ENCODE measurements around the gene KAZN. TPM values are rescaled to one million over a fixed set of nuclear protein-coding genes. Genes with fewer than 3 reads are reported as not detected.

Gene KAZN
- total RNA-seq, 8 experiments from 2014 or later, result 16.9 to 31.4 (median 21.4) TPM

DNA sequence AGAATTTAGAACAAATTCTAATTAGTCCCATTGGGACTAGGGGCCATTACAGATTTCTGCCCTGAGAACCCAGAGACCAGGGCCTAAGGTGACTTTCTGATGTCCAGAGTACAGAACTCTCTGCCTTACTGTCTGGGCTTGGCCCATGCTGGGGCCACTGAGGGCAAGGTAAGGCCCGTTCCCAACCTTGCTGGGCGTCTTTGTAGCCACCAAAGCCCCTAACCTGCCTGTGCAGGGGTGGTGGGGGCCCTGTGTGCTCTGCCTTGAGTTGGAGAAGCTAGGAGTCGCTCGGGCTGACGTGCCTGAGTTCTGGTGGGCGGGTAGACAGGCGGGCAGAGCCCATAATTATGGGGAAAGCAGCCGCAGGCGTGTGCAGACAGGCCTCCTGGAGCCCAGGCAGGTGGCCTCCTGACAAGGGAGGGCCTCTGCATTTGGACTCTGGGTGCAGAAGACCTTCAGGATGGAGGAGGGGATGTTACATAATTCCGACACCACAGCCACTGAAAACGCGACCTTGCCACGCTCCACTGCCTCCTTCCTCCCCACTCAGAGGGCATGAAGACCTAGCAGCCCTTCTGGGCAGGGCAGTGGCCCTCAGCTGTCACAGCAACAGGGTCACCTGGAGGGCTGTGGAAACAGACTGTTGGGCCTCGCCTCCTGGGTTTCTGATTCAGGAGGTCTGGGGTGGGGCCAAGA, 315.1 kb downstream of the KAZN start:
- ATAC-seq (replicated peaks in 6 of 8), result peak in 6 of 8 experiments; percentile 9 to 65 (median 38)
- 40 to 83% (median 71%) methylated on average over 1 to 6 of the region's 14 CpGs; no CpG with 5 or more reads in 6 of the 10 experiments for WGBS, 10 experiments
- H3K4me1 ChIP-seq (replicated peaks in 1 of 2), result peaks cover 0 to 17% of the 10 kb centered on the region in 2 donors
- in situ Hi-C loops (cut with MboI; ENCODE audit: low pct_unique_long_range_greater_than_20kb in 2 of 9, low sequenced_read_pairs in 9 of 9, unreplicated experiment in 9 of 9), result no loop called here
- no peak overlapping the region for H3K27ac ChIP-seq
- H3K4me3 ChIP-seq, result no peak overlapping the region

DNA sequence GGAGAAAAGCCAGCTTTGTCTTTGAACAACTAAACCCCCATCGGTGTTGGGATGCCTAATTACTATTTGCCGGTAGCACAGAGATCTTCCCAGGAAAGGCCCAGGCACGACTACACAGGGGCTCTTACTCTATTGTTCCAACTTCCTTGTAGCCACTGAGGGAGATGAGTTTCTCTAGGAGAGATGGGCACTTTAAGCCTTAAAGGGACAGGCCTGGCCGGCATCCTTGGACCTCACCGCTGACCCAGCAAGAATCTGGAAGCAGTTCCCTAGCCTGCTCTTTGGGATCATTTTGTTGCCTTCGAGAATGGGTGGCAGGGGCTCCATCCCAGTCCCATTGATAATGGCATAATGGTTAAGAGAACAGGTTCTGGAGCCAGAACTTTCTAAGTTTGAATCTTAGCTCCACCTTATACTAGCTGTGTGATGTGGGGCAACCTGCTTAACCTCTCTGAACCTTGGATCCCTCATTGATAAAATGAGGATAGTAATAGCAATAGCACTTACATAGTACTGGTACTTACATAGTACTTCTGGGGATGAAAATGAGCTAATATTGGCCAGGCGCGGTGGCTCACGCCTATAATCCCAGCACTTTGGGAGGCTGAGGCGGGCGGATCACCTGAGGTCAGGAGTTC, 316.0 kb downstream of the KAZN start:
- H3K4me1 ChIP-seq (replicated peaks in 1 of 2), result peaks cover 0 to 17% of the 10 kb centered on the region in 2 donors
- 56 to 100% (median 80%) methylated on average over 1 to 9 of the region's 11 CpGs; no CpG with 5 or more reads in 5 of the 10 experiments for WGBS, 10 experiments
- no peak for ATAC-seq (replicated peaks in 6 of 8)
- in situ Hi-C loops (cut with MboI; ENCODE audit: low pct_unique_long_range_greater_than_20kb in 2 of 9, low sequenced_read_pairs in 9 of 9, unreplicated experiment in 9 of 9), result no loop called here
- H3K27ac ChIP-seq, result no peak overlapping the region
- H3K4me3 ChIP-seq, result no peak overlapping the region

GRCh38 chr1:14915356-14916054, 317.0 kb downstream of the KAZN start:
- H3K4me3 ChIP-seq, result no peak overlapping the region
- H3K27ac ChIP-seq, result no peak overlapping the region
- peak in 7 of 8 experiments; percentile 16 to 66 (median 53) for ATAC-seq (replicated peaks in 6 of 8)
- WGBS, 10 experiments, result 6 to 80% (median 40%) methylated on average over 2 to 9 of the region's 9 CpGs; no CpG with 5 or more reads in 1 of the 10 experiments
- peaks cover 0 to 13% of the 10 kb centered on the region in 2 donors for H3K4me1 ChIP-seq (replicated peaks in 1 of 2)
- in situ Hi-C loops (cut with MboI; ENCODE audit: low pct_unique_long_range_greater_than_20kb in 2 of 9, low sequenced_read_pairs in 9 of 9, unreplicated experiment in 9 of 9), result no loop called here

GRCh38 chr1:14919289-14919688, 320.8 kb downstream of the KAZN start:
- Histone ChIP-seq H3K27ac (no peak overlapping the region), H3K4me3 (no peak overlapping the region), H3K4me1 (replicated peaks in 1 of 2) (peaks cover 0 to 5% of the 10 kb centered on the region in 2 donors)
- no peak for ATAC-seq (replicated peaks in 6 of 8)
- in situ Hi-C loops (cut with MboI; ENCODE audit: low pct_unique_long_range_greater_than_20kb in 2 of 9, low sequenced_read_pairs in 9 of 9, unreplicated experiment in 9 of 9), result no loop called here
- WGBS, 10 experiments, result 80 to 100% (median 92%) methylated on average over 1 to 10 of the region's 10 CpGs; no CpG with 5 or more reads in 4 of the 10 experiments

DNA sequence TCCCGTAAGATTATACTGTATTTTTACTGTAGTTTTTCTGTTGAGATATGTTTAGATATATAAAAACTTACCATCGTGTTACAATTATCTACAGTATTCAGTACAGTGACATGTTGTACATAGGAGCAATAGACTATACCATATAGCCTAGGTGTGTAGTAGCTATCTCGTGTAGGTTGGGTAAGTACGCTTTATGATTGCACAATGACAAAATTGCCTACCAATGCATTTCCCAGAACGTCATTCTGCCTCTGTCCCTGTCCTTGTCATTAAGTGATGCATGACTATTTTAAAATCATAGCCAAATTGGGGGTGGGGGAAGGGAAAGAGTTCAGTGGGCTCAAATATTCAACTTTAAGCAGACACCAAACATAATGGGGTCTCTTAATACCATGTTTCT, 321.3 kb downstream of the KAZN start:
- Histone ChIP-seq H3K4me1 (replicated peaks in 1 of 2) (peaks cover 0 to 5% of the 10 kb centered on the region in 2 donors), H3K4me3 (no peak overlapping the region), H3K27ac (no peak overlapping the region)
- ATAC-seq (replicated peaks in 6 of 8), result no peak
- in situ Hi-C loops (cut with MboI; ENCODE audit: low pct_unique_long_range_greater_than_20kb in 2 of 9, low sequenced_read_pairs in 9 of 9, unreplicated experiment in 9 of 9), result no loop called here
- WGBS, 10 experiments, result 28 to 100% (median 81%) methylated on average over 2 to 5 of the region's 5 CpGs; no CpG with 5 or more reads in 2 of the 10 experiments

- no peak overlapping the region for H3K27ac ChIP-seq
- H3K4me3 ChIP-seq, result no peak overlapping the region
- in situ Hi-C loops (cut with MboI; ENCODE audit: low pct_unique_long_range_greater_than_20kb in 2 of 9, low sequenced_read_pairs in 9 of 9, unreplicated experiment in 9 of 9), result no loop called here
- 64 to 100% (median 76%) methylated on average over 1 to 5 of the region's 7 CpGs; no CpG with 5 or more reads in 4 of the 10 experiments for WGBS, 10 experiments
- peaks cover 10 to 13% of the 10 kb centered on the region in 2 donors for H3K4me1 ChIP-seq (replicated peaks in 1 of 2)
- ATAC-seq (replicated peaks in 6 of 8), result peak in 1 of 8 experiments; percentile 5
Observed at GRCh38 chr1:14921057-14921456, 322.6 kb downstream of the KAZN start.

GRCh38 chr1:14922942-14923726, 324.6 kb downstream of the KAZN start:
- Histone ChIP-seq H3K4me1 (replicated peaks in 1 of 2) (peaks cover 10 to 17% of the 10 kb centered on the region in 2 donors), H3K4me3 (peak overlapping the region in 2 of 5 donors; percentile 49 to 58), H3K27ac (no peak overlapping the region)
- WGBS, 10 experiments, result 67 to 100% (median 75%) methylated on average over 1 to 5 of the region's 11 CpGs; no CpG with 5 or more reads in 5 of the 10 experiments
- in situ Hi-C loops (cut with MboI; ENCODE audit: low pct_unique_long_range_greater_than_20kb in 2 of 9, low sequenced_read_pairs in 9 of 9, unreplicated experiment in 9 of 9), result no loop called here
- ATAC-seq (replicated peaks in 6 of 8), result peak in 1 of 8 experiments; percentile 0

- 0 to 2% methylated on average over 1 to 7 of the region's 101 CpGs; no CpG with 5 or more reads in 8 of the 10 experiments for WGBS, 10 experiments
- Histone ChIP-seq H3K27ac (no peak overlapping the region), H3K4me3 (peak overlapping the region; percentile 39 to 70 (median 53)), H3K4me1 (replicated peaks in 1 of 2) (peaks cover 10 to 17% of the 10 kb centered on the region in 2 donors)
- in situ Hi-C loops (cut with MboI; ENCODE audit: low pct_unique_long_range_greater_than_20kb in 2 of 9, low sequenced_read_pairs in 9 of 9, unreplicated experiment in 9 of 9), result no loop called here
- peak; percentile 71 to 85 (median 82) for ATAC-seq (replicated peaks in 6 of 8)
Observed at GRCh38 chr1:14923727-14924452, 325.4 kb downstream of the KAZN start.

DNA sequence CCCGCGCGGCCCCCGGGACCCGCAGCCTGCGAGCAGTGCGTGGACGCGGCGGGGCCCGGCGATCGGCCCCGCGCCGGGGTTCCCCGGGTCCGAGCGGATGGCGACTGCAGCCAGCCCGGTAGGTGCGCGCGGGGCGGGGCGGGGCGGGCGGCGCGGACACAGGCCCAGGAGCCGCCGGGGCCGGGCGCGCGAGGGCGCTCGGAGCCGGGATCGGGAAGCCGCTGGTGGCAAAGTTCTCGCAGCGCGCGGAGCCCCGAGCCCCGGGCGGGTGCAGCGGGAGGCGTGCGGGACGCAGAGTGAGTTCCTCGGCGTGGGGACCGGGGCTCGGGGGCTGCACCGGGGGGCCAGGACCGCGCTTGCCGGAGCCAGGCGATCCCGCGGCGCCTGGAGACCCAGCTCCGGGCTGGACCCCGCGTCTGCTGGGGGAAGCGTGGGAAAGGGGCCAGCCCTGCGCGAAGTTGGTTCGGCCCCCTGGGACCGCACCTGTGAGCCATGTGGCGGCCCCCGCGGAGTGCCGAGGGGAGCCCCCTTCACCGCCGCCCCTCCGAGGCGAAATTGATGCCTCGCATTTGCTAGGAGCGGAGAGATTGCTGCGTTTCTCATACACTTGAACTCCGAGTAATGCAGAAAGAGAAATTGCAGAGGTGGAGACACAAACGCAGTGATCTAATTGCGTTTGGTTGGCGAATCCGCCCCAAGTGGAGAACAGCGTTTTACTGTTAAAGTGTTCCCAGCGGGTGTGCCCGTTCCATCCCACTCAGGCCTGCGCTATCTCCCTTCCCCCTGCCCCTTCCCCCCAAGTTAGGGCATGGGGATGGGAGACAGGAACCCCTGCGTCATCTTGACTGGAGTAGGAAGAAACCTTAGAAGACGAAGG, 326.2 kb downstream of the KAZN start:
- peak; percentile 35 to 78 (median 66) for ATAC-seq (replicated peaks in 6 of 8)
- Histone ChIP-seq H3K4me3 (peak overlapping the region; percentile 39 to 70 (median 53)), H3K4me1 (replicated peaks in 1 of 2) (peaks cover 16 to 22% of the 10 kb centered on the region in 2 donors), H3K27ac (no peak overlapping the region)
- 0 to 5% (median 1%) methylated on average over 2 to 25 of the region's 94 CpGs; no CpG with 5 or more reads in 3 of the 10 experiments for WGBS, 10 experiments
- in situ Hi-C loops (cut with MboI; ENCODE audit: low pct_unique_long_range_greater_than_20kb in 2 of 9, low sequenced_read_pairs in 9 of 9, unreplicated experiment in 9 of 9), result no loop called here

- H3K4me1 ChIP-seq (replicated peaks in 1 of 2), result peaks cover 24 to 27% of the 10 kb centered on the region in 2 donors
- WGBS, 10 experiments, result 0 to 77% (median 35%) methylated on average over 2 to 12 of the region's 12 CpGs; no CpG with 5 or more reads in 2 of the 10 experiments
- H3K4me3 ChIP-seq, result peak overlapping the region; percentile 39 to 70 (median 53)
- no peak for ATAC-seq (replicated peaks in 6 of 8)
- no peak overlapping the region for H3K27ac ChIP-seq
- in situ Hi-C loops (cut with MboI; ENCODE audit: low pct_unique_long_range_greater_than_20kb in 2 of 9, low sequenced_read_pairs in 9 of 9, unreplicated experiment in 9 of 9), result no loop called here
Observed at GRCh38 chr1:14925336-14926136, 327.1 kb downstream of the KAZN start.
